GM12892 (cell line): ENCODE data around the gene ZNF862.

Experiments
- POLR2A ChIP-seq: IDR thresholded peaks from 2 replicates; pipeline ENCODE4 v1.6.1; 2011; ENCODE audit warnings: low read depth, low read length, control low read depth
- POLR2AphosphoS5 ChIP-seq: IDR thresholded peaks from 2 replicates; pipeline ENCODE4 v1.6.1; 2011; ENCODE audit warnings: low read depth, low read length, control low read depth
- TAF1 ChIP-seq: IDR thresholded peaks from 2 replicates; pipeline ENCODE4 v1.6.1; 2011; ENCODE audit warnings: low read depth, mild to moderate bottlenecking, control low read depth, low read length, borderline replicate concordance

DNA sequence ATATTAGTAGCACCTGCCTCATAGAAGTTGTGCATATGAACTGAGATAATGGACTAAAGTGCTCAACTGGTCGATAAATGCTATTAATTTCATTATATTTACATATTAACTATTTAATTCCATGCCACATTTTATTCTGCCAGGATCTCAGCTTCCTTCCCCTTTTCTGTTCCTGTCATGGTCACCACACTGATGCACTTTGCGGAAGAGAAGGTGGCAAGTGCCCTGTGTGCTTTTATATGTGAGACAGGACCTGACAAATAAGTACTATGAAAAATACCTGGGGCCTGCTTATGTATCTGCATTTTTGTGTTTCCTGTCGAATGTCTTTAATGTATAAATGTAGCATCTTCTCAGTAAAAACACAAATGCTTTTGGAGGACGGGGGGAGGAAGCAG is 47.8 kb downstream of the ZNF862 start:
- no peak for TF ChIP-seq POLR2AphosphoS5
- no peak for TF ChIP-seq POLR2A
- TF ChIP-seq TAF1: no peak
